Thyroid gland (tissue), 4 donors: ENCODE results near the gene CPLX3. TPM values are rescaled to one million over a fixed set of nuclear protein-coding genes. Genes with fewer than 3 reads are reported as not detected.

Source experiments
- DNase-seq, 2 donors: peaks; one replicate each; pipeline ENCODE4 v3.0.0-alpha.2; 2019
- H3K27ac ChIP-seq, 3 donors: fragments of 200-600 bp; sonication (generic); 1 replicate in 2 of 3; 2 replicates in 1 of 3; pipeline ENCODE4 v1.5.1; 2016 to 2019; ENCODE audit warnings: mild to moderate bottlenecking in 1 of 3, moderate library complexity in 1 of 3
- H3K27me3 ChIP-seq: fragments of 200-600 bp; sonication (generic); one replicate; pipeline ENCODE4 v1.5.1; 2019
- H3K36me3 ChIP-seq, 2 donors: fragments of 200-600 bp; sonication (generic); one replicate each; pipeline ENCODE4 v1.5.1; 2016 to 2019
- H3K4me1 ChIP-seq, 2 donors: fragments of 200-600 bp; sonication (generic); one replicate each; pipeline ENCODE4 v1.5.1; 2017 to 2019
- H3K4me3 ChIP-seq, 3 donors: fragments of 200-600 bp; sonication (generic); replicated peaks in 1 of 3; 1 replicate in 2 of 3; 2 replicates in 1 of 3; pipeline ENCODE4 v1.5.1; 2016; ENCODE audit warnings: mild to moderate bottlenecking in 1 of 3
- H3K9me3 ChIP-seq: fragments of 200-600 bp; sonication (generic); one replicate; pipeline ENCODE4 v1.5.1; 2017
- CTCF ChIP-seq, 6 experiments: fragments of 200-600 bp in 3 of 6; fragments of 450-650 bp in 3 of 6; sonication (generic) in 3 of 6; IDR thresholded peaks; one replicate each; pipeline ENCODE4 v1.5.1; 2016 to 2019; ENCODE audit warnings: antibody characterized with exemption in 6 of 6, mild to moderate bottlenecking in 2 of 6, inconsistent platforms in 1 of 6, moderate library complexity in 1 of 6
- POLR2A ChIP-seq, 2 donors: fragments of 450-650 bp; IDR thresholded peaks; one replicate each; pipeline ENCODE4 v1.6.1; 2017; ENCODE audit warnings: antibody characterized with exemption in 2 of 2, mild to moderate bottlenecking in 2 of 2, moderate library complexity in 1 of 2
- WGBS, 2 donors: methylation state at CpG; one replicate each; pipeline ENCODE4 v1.1.5; 2017; 5-methylcytosine and 5-hydroxymethylcytosine counted together
- intact Hi-C: fragments of 100-400 bp; cut with DNase I; formaldehyde crosslinking; loops from one replicate; pipeline ENCODE4 v1.15.1; 2023
- total RNA-seq, 4 donors: library from RNA; depleted of rRNA; stranded (reverse); fragments of >200 nt; gene quantifications; one replicate each; pipeline ENCODE4 v1.2.3, GENCODE V29; 2016

Gene CPLX3, protein sequence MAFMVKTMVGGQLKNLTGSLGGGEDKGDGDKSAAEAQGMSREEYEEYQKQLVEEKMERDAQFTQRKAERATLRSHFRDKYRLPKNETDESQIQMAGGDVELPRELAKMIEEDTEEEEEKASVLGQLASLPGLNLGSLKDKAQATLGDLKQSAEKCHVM
- not detected for total RNA-seq

DNA sequence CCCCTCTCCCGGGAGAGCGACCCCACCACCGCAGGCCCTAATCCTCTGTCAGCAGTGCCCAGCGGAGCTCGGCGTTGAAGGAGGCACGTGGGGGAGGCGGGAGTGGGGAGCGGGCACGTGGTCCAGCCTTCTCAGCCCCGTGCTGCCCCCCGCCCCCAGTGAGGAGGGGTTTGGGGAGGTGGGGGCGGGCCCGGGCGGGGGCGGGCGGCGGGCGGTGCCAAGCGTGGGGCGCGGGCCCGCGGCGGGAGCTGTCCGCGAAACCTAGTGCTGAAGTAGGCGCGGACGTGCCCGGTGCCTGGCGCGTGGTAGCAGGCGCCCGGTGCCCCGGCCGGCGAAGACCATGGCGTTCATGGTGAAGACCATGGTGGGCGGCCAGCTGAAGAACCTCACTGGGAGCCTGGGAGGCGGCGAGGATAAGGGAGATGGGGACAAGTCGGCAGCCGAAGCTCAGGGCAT, at the start of gene CPLX3:
Gene CPLX3 (plus strand): TSS at position 264 of the 456 bp plus-strand sequence. CDS start 77 bp downstream, at position 341.
- TF ChIP-seq CTCF (IDR thresholded peaks at IDR 0.05), result no peak
- TF ChIP-seq POLR2A (IDR thresholded peaks at IDR 0.05), result no peak
- intact Hi-C loops, result no loop called here
- H3K36me3 ChIP-seq, result no peaks in the 10 kb centered on the region
- H3K27me3 ChIP-seq, result no peaks in the 10 kb centered on the region
- H3K9me3 ChIP-seq, result no peaks in the 10 kb centered on the region
- DNase-seq, result peak; percentile 57 to 67
- H3K4me1 ChIP-seq, result peaks cover 0 to 13% of the 10 kb centered on the region in 2 donors
- H3K4me3 ChIP-seq, result no peak within 1 kb of the TSS
- H3K27ac ChIP-seq, result no peak within 1 kb of the TSS
- WGBS, 2 donors, result 7 to 16% methylated on average over 16 to 20 of the region's 44 CpGs

DNA sequence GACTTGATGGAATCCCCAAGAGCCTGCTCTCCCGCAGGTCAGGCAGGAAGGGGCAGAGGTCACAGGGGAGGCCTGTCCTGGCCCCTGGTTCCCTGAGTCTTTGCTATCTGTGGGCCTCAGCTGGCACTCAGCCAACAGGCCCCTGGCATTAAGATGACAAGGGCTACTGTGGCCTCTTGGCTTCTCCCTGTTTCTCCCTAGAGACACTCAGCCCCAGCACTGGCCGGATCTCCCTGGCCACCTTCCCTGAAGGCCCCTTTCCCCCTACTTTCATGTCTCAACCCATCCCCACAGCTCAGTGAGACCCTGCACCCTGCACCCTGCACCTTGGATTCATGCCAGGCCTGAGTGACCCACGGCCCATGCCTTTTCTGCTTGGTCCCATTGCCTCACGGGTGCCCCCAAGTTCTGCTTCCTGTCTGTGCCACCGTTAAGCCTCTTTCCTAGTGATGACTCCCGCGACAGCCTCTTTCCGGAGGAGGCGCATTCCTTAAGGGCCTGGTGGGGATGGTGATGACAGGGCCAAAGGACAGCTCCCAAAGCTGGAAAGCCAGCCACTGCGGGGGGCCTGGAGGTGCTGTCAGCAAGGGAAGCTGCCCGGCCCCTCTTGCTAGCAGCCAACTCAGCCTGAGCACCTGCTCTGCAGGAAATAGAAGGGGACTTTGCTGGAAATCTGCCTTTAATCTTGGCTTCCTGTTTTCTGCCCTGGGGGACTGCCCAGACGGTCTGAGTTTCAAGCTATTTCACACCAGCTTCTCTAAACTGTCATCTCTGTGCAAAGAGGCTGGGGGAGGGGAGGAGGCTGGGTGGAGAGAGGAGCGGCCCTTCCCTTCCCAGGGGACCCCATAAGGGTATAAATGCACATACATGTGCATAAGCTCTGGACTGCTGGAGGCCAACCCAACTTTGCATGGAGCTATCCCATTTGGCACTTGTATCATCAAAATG, 49.3 kb upstream of the CPLX3 start:
- intact Hi-C loops, result no loop called here
- H3K27me3 ChIP-seq, result no peaks in the 10 kb centered on the region
- no peak for DNase-seq
- peaks cover 6 to 22% of the 10 kb centered on the region in 2 donors for H3K4me1 ChIP-seq
- no peak overlapping the region for H3K27ac ChIP-seq
- H3K4me3 ChIP-seq, result no peak overlapping the region
- H3K9me3 ChIP-seq, result no peaks in the 10 kb centered on the region
- WGBS, 2 donors, result 42 to 49% methylated on average over 10 to 13 of the region's 13 CpGs
- TF ChIP-seq POLR2A (IDR thresholded peaks at IDR 0.05), result no peak
- TF ChIP-seq CTCF (IDR thresholded peaks at IDR 0.05), result no peak
- no peaks in the 10 kb centered on the region for H3K36me3 ChIP-seq

GRCh38 chr15:74777769-74778598, 48.4 kb upstream of the CPLX3 start:
- DNase-seq, result no peak

DNA sequence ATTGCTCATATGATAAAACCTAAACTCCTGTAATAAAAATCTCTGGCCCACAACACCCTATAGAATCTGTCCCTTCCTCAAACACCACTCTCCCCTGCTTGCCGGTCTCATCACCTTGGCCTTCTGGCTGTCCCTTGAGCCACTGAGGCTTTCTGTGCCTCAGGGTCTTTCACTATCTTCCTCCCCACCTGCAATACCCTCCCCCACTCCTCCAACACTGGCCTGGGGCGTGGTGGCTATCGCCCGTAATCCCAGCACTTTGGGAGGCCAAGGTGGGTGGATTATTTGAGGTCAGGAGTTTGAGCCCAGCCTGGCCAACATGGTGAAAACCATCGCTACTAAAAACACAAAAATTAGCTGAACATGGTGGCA, 47.8 kb upstream of the CPLX3 start:
- Histone ChIP-seq H3K27ac (no peak overlapping the region), H3K9me3 (no peaks in the 10 kb centered on the region), H3K27me3 (no peaks in the 10 kb centered on the region), H3K4me3 (no peak overlapping the region), H3K36me3 (no peaks in the 10 kb centered on the region), H3K4me1 (peaks cover 16 to 31% of the 10 kb centered on the region in 2 donors)
- no peak for TF ChIP-seq CTCF (IDR thresholded peaks at IDR 0.05)
- TF ChIP-seq POLR2A (IDR thresholded peaks at IDR 0.05), result no peak
- intact Hi-C loops, result no loop called here
- WGBS, 2 donors, result 95 to 98% methylated on average over 5 of the region's 5 CpGs
- DNase-seq, result no peak

More at GRCh38 chr15:74777769-74778598, 48.4 kb upstream of the CPLX3 start:
- Histone ChIP-seq H3K4me1 (peaks cover 10 to 25% of the 10 kb centered on the region in 2 donors), H3K27me3 (no peaks in the 10 kb centered on the region), H3K27ac (no peak overlapping the region), H3K36me3 (no peaks in the 10 kb centered on the region), H3K9me3 (no peaks in the 10 kb centered on the region), H3K4me3 (no peak overlapping the region)
- intact Hi-C loops, result no loop called here
- no peak for TF ChIP-seq CTCF (IDR thresholded peaks at IDR 0.05)
- TF ChIP-seq POLR2A (IDR thresholded peaks at IDR 0.05), result no peak
- WGBS, 2 donors, result 72 to 86% methylated on average over 6 of the region's 6 CpGs
